Loucy (cell line): ENCODE data around the gene MAPKBP1.

ENCODE experiments used
- H2AFZ ChIP-seq: fragments of 200-600 bp; sonication (generic); 2 replicates; pipeline ENCODE4 v1.6.0; 2016; ENCODE audit warnings: antibody characterized with exemption, mild to moderate bottlenecking, low read length, moderate library complexity
- H3F3A ChIP-seq: fragments of 200-600 bp; 2 replicates; pipeline ENCODE4 v1.6.0; 2016; ENCODE audit warnings: antibody characterized with exemption, low read depth, mild to moderate bottlenecking
- H3K27me3 ChIP-seq: fragments of 200-600 bp; sonication (generic); 2 replicates; pipeline ENCODE4 v1.6.1; 2014; ENCODE audit warnings: low read length, mild to moderate bottlenecking; ENCODE audit not compliant: insufficient read depth, poor library complexity, severe bottlenecking
- H3K36me3 ChIP-seq: fragments of 200-600 bp; sonication (generic); 2 replicates; pipeline ENCODE4 v1.6.1; 2016; ENCODE audit warnings: low read length; ENCODE audit not compliant: insufficient read depth
- H3K4me1 ChIP-seq: fragments of 200-600 bp; sonication (generic); 2 replicates; pipeline ENCODE4 v1.5.1; 2014; ENCODE audit warnings: low read length, mild to moderate bottlenecking; ENCODE audit not compliant: insufficient read depth, poor library complexity, severe bottlenecking
- H3K4me2 ChIP-seq: fragments of 200-600 bp; sonication (generic); 2 replicates; pipeline ENCODE4 v1.6.0; 2014; ENCODE audit warnings: antibody characterized with exemption, low read length, low read depth, mild to moderate bottlenecking; ENCODE audit not compliant: poor library complexity, severe bottlenecking
- H3K4me3 ChIP-seq: fragments of 200-600 bp; sonication (generic); 2 replicates; pipeline ENCODE4 v1.5.1; 2014; ENCODE audit warnings: low read length, mild to moderate bottlenecking, mixed read lengths; ENCODE audit not compliant: poor library complexity, severe bottlenecking
- H3K79me2 ChIP-seq: fragments of 200-600 bp; sonication (generic); 2 replicates; pipeline ENCODE4 v1.6.1; 2014; ENCODE audit warnings: low read length; ENCODE audit not compliant: insufficient read depth
- H3K9ac ChIP-seq: fragments of 200-600 bp; sonication (generic); 2 replicates; pipeline ENCODE4 v1.6.0; 2014; ENCODE audit warnings: mild to moderate bottlenecking, low read depth, low read length, moderate library complexity; ENCODE audit not compliant: poor library complexity, severe bottlenecking
- H3K9me2 ChIP-seq: fragments of 200-600 bp; sonication (generic); replicated peaks from 2 replicates; pipeline ENCODE4 v1.6.1; 2016; ENCODE audit warnings: low read depth, low read length, mixed read lengths
- H3K9me3 ChIP-seq: fragments of 200-600 bp; sonication (generic); 2 replicates; pipeline ENCODE4 v1.6.1; 2014; ENCODE audit warnings: mild to moderate bottlenecking, antibody characterized with exemption, low read length, low read depth; ENCODE audit not compliant: insufficient read depth
- H4K20me1 ChIP-seq: fragments of 200-600 bp; sonication (generic); 2 replicates; pipeline ENCODE4 v1.6.0; 2014; ENCODE audit warnings: antibody characterized with exemption, low read length, mild to moderate bottlenecking; ENCODE audit not compliant: insufficient read depth, poor library complexity, severe bottlenecking
- CTCF ChIP-seq: fragments of 200-600 bp; sonication (generic); conservative IDR thresholded peaks from 2 replicates; pipeline ENCODE4 v1.5.1; 2014; ENCODE audit warnings: mild to moderate bottlenecking, antibody characterized with exemption, low read length
- EZH2phosphoT487 ChIP-seq: fragments of 200-600 bp; IDR thresholded peaks from 2 replicates; pipeline ENCODE4 v1.6.1; 2018; ENCODE audit warnings: antibody characterized with exemption, mild to moderate bottlenecking, moderate library complexity, borderline replicate concordance

Gene MAPKBP1

GRCh38 chr15:41852736-41853590 is 78.7 kb downstream of the MAPKBP1 start:
- no peaks in the 10 kb centered on the region for H3K36me3 ChIP-seq
- TF ChIP-seq CTCF = no peak
- no peak for TF ChIP-seq EZH2phosphoT487
- H3F3A ChIP-seq = no peaks in the 10 kb centered on the region
- no peak overlapping the region for H3K4me3 ChIP-seq
- H4K20me1 ChIP-seq = no peaks in the 10 kb centered on the region
- H3K79me2 ChIP-seq = no peaks in the 10 kb centered on the region
- H3K27me3 ChIP-seq = no peaks in the 10 kb centered on the region
- H3K4me2 ChIP-seq = no peak overlapping the region
- no peak overlapping the region for H3K9ac ChIP-seq
- H3K4me1 ChIP-seq = no peaks in the 10 kb centered on the region
- no peaks in the 10 kb centered on the region for H3K9me2 ChIP-seq
- H3K9me3 ChIP-seq = no peaks in the 10 kb centered on the region
- H2AFZ ChIP-seq = no peak overlapping the region

- Histone ChIP-seq H4K20me1 (no peaks in the 10 kb centered on the region), H3K4me1 (no peaks in the 10 kb centered on the region), H3K4me2 (no peak overlapping the region), H3K36me3 (no peaks in the 10 kb centered on the region), H3F3A (no peaks in the 10 kb centered on the region), H3K27me3 (no peaks in the 10 kb centered on the region), H3K9ac (no peak overlapping the region), H3K9me2 (no peaks in the 10 kb centered on the region), H3K9me3 (no peaks in the 10 kb centered on the region), H3K4me3 (no peak overlapping the region), H2AFZ (no peak overlapping the region), H3K79me2 (no peaks in the 10 kb centered on the region)
- TF ChIP-seq CTCF = no peak
- TF ChIP-seq EZH2phosphoT487 = no peak
Measured at GRCh38 chr15:41853831-41854230, 79.5 kb downstream of the MAPKBP1 start.

GRCh38 chr15:41854443-41854842 is 80.2 kb downstream of the MAPKBP1 start:
- Histone ChIP-seq H3F3A (no peaks in the 10 kb centered on the region), H4K20me1 (no peaks in the 10 kb centered on the region), H3K4me2 (no peak overlapping the region), H2AFZ (no peak overlapping the region), H3K9me2 (no peaks in the 10 kb centered on the region), H3K9ac (no peak overlapping the region), H3K4me1 (no peaks in the 10 kb centered on the region), H3K27me3 (no peaks in the 10 kb centered on the region), H3K4me3 (no peak overlapping the region), H3K79me2 (no peaks in the 10 kb centered on the region), H3K9me3 (no peaks in the 10 kb centered on the region), H3K36me3 (no peaks in the 10 kb centered on the region)
- TF ChIP-seq EZH2phosphoT487 = no peak
- TF ChIP-seq CTCF = no peak
